Stimulated activated CD4-positive, alpha-beta T cell treated with anti-CD3 and anti-CD28 coated beads, Interleukin-4, amount 100 ng/mL, for 24 hours (primary cell): ENCODE results near the gene ADGRE2.
"Not testable (repeated sequence)": the region's sequence is repeated elsewhere in the genome, so short reads cannot be mapped to it uniquely, and the experiment has no call there.

Experiments used
- DNase-seq: peaks from one replicate; pipeline ENCODE4 v3.0.0-alpha.2; 2020

ADGRE2 gene

DNA sequence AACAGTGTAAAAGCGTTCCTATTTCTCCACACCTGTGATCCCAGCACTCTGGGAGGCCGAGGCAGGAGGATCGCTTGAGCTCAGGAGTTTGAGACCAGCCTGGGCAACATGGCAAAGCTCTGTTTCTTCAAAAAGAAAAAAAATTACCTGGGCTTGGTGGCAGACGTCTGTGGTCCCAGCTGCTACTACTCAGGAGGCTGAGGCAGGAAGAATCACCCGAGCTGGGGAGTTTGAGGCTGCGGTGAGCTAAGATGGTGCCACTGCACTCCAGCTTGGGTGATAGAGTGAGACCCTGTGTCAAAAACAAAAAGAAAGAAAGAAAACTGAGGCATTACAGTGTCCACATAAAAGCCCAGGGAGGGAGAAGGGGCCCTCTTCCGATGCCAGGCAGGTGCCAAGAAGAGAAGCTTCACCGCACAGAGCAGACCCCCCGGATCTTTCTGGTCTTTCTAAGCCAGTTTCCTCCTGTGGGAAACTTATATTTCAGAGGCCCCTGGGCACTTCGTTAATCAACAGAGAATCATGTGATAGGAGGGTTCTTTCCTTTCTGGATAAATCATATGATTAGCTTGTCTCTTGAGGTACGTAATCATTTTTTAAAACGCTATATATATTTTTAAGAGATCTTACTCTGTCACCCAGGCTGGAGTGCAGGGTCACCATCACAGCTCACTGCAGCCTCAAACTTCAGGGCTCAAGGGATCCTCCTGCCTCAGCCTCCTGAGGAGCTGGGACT, at the start of gene ADGRE2:
Gene ADGRE2 (minus strand): TSS at position 451 of the 736 bp plus-strand sequence. CDS start 1,804 bp downstream, outside the sequence.
- not testable (repeated sequence) for DNase-seq

GRCh38 chr19:14826006-14826405, 47.6 kb upstream of the ADGRE2 start:
- DNase-seq = no peak

DNA sequence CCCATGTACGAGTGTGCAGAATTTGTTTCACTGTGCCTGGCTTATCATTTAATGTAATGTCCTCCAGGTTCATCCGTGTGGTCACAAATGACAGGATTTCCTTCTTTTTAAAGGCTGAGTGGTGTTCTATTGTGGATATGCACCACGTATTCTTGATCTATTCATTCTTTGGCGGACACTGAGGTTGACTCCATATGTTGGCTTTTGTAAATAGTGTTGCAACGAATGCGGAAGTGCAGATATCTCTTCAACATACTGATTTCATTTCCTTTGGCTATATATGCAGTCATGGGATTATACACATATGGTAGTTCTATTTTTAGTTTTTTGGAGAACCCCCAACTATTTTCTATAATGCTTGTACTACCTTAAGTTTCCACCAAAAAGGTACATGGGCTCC, 43.6 kb upstream of the ADGRE2 start:
- DNase-seq = no peak

- no peak for DNase-seq
These were observed 40.2 kb upstream of the ADGRE2 start for GRCh38 chr19:14818588-14818987.

GRCh38 chr19:14817052-14817451, 38.7 kb upstream of the ADGRE2 start:
- DNase-seq = no peak

DNA sequence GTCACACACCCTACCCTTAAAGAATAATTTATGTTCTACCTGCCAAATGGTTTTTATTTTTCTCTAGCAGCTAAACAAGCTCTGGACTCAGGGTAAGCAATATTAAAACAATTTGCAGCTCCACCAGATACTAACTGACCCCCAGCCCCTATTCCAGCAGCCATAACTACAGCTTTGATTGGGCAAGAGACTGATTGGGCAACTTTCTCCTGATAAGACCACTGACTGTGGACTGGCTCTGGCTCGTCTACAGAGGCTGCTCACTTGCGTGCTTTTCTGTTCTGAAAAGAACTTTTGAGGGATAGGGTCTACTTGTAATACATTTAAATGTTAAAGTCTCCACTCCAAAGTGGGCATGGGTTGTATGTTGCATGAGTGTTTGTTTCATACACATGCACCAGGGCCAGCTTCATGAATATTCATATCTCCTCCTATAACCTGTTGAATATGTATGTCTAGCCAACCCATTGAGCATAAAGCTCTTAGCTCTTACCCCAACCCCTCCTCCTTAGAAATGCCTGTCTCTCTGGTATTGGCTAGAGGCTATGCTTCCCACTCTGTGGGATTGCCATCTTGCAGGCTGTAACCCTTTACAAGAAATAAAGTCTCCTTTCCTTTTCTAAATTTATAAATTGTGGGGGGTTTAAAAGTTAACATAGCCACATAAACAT, 36.8 kb upstream of the ADGRE2 start:
- DNase-seq = no peak

DNA sequence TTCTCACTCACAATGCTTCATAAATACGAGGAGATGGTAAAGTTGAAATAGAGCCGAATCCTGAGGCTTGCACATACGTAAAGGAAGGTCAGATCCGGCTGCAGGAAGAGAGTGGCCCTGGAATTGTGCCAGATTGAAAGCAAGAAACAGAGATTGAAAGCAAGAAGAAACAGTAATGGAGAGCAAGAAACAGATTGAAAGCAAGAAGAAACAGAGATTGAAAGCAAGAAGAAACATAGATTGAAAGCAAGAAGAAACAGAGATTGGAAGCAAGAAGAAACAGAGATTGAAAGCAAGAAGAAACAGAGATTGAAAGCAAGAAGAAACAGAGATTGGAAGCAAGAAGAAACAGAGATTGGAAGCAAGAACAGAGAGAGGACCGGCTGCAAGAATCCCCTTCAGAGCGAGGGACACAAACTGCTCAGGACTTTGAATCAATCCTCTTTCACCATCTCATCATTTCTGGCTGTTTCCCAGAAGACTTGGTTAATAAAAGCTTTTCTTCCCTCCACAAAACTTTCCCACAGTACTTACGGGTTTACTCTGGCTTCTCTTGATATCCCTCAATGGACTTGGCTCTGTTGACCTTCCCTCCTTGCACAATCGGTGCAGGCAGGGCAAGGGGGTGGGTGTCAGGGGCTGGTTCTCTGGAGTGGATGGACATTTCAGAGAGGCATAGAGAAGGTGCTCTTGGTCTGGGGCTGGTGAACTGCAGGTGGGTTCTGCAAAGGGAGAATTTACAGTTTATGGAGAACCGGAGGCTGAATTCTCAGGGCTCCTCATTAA, 31.1 kb upstream of the ADGRE2 start:
- no peak for DNase-seq

DNA sequence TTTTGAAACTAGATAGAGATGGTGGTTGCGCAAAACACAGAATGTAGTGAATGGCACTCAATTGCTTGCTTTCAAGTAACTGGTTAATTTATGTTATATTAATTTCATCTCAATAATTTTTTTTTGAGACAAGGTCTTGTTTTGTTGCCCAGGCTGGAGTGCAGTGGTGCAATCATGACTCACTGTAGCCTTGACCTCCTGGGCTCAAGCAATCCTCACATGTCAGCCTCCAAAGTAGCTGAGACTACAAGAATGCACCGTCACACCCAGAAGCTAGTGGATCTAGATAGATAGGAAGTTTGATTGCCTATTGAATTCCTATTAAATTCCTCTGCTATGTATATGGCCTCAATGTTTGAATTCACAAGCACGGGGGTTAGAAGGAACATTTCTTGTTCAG, 26.4 kb upstream of the ADGRE2 start:
- no peak for DNase-seq

DNA sequence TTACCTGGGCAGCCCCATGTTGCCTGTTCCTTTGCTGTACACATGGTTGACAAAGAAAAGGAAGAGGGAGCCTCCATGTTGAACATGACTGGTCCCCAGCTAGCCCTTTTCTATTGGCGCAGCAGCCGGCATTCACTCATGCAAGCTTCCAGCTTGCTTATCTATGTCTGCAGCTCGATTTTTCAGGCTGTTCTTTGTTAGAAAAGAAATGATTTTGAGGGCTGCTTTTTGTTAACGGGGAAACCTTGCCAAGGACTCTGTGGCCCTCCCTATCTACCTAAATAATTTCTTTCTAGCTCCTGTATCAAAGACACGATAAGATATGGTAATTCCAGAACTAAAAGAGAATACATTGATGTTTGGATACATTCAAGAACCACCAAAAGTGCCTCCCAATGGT, 20.4 kb upstream of the ADGRE2 start:
- no peak for DNase-seq

DNA sequence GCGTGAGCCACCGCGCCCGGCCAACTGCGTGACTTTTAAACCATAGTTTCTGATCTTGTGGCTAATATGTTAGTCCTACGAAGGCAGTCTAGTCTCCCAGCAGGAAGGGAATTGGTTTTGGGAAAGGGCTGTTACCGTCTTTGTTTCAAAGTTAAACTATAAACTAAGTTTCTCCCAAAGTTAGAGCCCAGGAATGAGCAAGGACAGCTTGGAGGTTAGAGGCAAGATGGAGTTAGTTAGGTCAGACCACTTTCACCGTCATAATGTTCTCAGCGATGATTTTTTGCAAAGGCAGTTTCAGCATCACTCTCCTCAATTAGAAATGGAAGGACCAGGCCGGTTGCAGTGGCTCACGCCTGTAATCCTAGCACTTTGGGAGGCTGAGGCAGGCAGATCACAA, 17.7 kb upstream of the ADGRE2 start:
- DNase-seq = no peak

GRCh38 chr19:14795078-14795721, 16.8 kb upstream of the ADGRE2 start:
- DNase-seq = no peak

GRCh38 chr19:14792250-14792649, 13.9 kb upstream of the ADGRE2 start:
- not testable (repeated sequence) for DNase-seq

DNA sequence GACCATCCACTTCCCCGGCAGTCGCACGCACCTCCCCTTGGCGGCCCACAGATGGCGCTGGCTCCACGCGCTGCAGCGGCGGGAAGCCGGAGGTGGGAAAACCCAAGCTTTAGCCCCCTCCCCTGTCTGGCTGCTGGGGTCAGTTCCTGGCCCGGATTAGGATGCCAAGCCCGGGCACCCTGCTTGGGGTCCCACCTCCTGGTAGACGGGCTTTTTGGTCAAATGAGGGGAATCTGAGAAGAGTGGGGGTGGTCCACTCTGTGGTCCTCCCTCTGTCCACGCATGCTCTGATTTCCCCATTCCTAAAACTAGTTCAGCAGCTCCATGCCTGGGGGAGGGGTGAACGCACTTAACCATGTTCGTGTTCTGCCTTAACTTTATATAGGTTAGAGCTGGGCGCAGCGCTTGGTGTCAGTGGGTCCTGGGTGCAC, 8.1 kb upstream of the ADGRE2 start:
- DNase-seq = peak; percentile 17

GRCh38 chr19:14785102-14785793, 6.9 kb upstream of the ADGRE2 start:
- DNase-seq = not testable (repeated sequence)

- DNase-seq = not testable (repeated sequence)
These were observed 6.4 kb upstream of the ADGRE2 start for GRCh38 chr19:14784730-14785101.

- DNase-seq = not testable (repeated sequence)
These were observed 5.1 kb upstream of the ADGRE2 start for GRCh38 chr19:14783410-14783998.

DNA sequence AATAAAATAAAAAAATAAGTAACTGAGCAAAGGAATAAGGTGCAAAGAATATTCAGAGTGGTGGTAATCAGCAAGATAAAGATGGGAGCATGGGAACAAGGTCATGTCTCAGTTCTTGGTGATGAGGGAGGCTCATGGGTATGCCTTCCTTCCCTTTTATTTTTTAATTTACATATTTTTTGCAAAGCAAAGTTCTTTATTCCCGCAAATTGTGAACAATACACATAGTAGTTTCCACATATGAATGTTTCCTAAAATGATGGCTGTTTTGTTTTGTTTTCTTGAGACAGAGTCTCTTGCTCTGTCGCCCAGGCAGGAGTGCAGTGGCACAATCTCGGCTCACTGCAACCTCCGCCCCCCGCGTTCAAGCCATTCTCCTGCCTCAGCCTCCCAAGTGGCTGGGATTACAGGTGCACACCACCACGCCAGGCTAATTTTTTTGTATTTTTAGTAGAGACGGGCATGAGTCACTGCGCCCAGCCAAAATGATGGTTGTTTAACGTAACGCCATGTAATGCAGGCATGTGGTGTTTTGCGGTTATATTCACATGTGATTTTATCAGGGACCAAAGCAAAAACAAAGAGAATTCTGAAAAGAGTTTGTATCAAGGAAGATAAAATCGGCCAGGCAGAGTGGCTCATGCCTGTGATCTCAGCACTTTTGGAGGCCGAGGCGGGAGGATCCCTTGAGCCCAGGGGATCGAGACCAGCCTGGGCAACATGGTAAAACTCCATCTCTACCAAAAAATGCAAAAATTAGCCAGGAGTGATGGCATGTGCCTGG, 4.5 kb upstream of the ADGRE2 start:
- no peak for DNase-seq

GRCh38 chr19:14781713-14782536, 3.6 kb upstream of the ADGRE2 start:
- DNase-seq = not testable (repeated sequence)

- not testable (repeated sequence) for DNase-seq
These were observed 2.4 kb upstream of the ADGRE2 start for GRCh38 chr19:14780622-14781225.

DNA sequence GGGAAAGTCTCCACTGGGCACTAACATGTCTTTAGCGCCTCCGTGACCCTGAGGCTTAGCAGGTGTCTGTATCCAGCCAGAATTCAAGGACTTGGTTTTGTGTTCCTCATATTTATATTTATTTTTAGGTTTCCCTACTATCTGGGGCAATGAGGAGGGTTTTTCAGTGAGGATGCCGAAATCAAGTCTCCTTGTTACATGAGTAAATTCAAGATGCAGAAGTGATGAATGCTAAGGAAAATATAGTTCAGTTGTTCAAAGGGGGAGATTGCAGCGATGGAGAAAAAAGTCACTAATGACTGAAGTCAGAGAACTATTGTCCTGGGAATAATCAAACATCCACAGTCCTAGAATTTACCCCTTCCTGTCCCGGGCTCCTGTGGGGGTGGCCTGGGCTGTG, 791 bp upstream of the ADGRE2 start:
- no peak for DNase-seq
